Right ventricle myocardium superior (tissue), 1 donor: ENCODE data around the gene PPP4R3B. TPM values are rescaled to one million over a fixed set of nuclear protein-coding genes. Genes with fewer than 3 reads are reported as not detected.
A peak's percentile ranks its signal among the peaks of the same experiment; 100 is the strongest.

Experiments used
- ATAC-seq: fragments of 200-7000 bp; cut with Tn5 transposase; one replicate; pipeline ENCODE4 v1.9.1; 2020; ENCODE audit warnings: mild to moderate bottlenecking; ENCODE audit not compliant: poor library complexity
- DNase-seq: peaks from one replicate; pipeline ENCODE4 v3.0.0-alpha.2; 2020
- intact Hi-C: fragments of 100-400 bp; cut with DNase I; formaldehyde crosslinking; loops from one replicate; pipeline ENCODE4 v1.11.2; 2022
- long read RNA-seq: library from polyadenylated mRNA; unstranded; transcript quantifications from one replicate; pipeline ENCODE4 v2.0.0, GENCODE V29; 2021
- total RNA-seq: library from RNA; stranded (reverse); fragmentation: NEBNext Ultra II Directional; extraction: Animal tissue kit (Norgen Biotek cat#: 25700); gene quantifications from one replicate; pipeline ENCODE4 v1.2.1, GENCODE V29; 2021
- donor health status: DM: no; HTN: yes; CAD: no; lungs with severe emphysema.

The PPP4R3B gene
- total RNA-seq: 24.7 TPM
- long read RNA-seq, full-length matches to known transcripts: 10 of 26 reads
- long read RNA-seq, partial matches to known transcripts: 9 of 26 reads
- long read RNA-seq, other reads (novel, unspliced or antisense): 7 of 26 reads

- intact Hi-C loops: no loop called here
- peak; percentile 96 for ATAC-seq
- peak; percentile 99 for DNase-seq
Observed at GRCh38 chr2:55617175-55618024, at the start of gene PPP4R3B. PPP4R3B (minus strand) TSS chr2:55617622; CDS start chr2:55617285, 337 bp downstream.

GRCh38 chr2:55653255-55653654 is 35.8 kb upstream of the PPP4R3B start:
- DNase-seq (no peak), ATAC-seq (no peak)
- intact Hi-C loops: no loop called here

- intact Hi-C loops: no loop called here
- no peak for DNase-seq
Observed at GRCh38 chr2:55649211-55649610, 31.8 kb upstream of the PPP4R3B start.

GRCh38 chr2:55636831-55637230 is 19.4 kb upstream of the PPP4R3B start:
- DNase-seq (no peak), ATAC-seq (no peak)
- intact Hi-C loops: no loop called here

More at GRCh38 chr2:55649211-55649610, 31.8 kb upstream of the PPP4R3B start:
- ATAC-seq: no peak

- ATAC-seq: no peak
- no peak for DNase-seq
- intact Hi-C loops: no loop called here
Observed at GRCh38 chr2:55628931-55629330, 11.5 kb upstream of the PPP4R3B start.

- ATAC-seq (no peak), DNase-seq (no peak)
- intact Hi-C loops: no loop called here
Observed at GRCh38 chr2:55627915-55628314, 10.5 kb upstream of the PPP4R3B start.

GRCh38 chr2:55621802-55622201 is 4.4 kb upstream of the PPP4R3B start:
- intact Hi-C loops: no loop called here
- no peak for ATAC-seq
- no peak for DNase-seq

- intact Hi-C loops: no loop called here
- ATAC-seq: no peak
- DNase-seq: no peak
Observed at GRCh38 chr2:55620123-55620779, 2.8 kb upstream of the PPP4R3B start.

GRCh38 chr2:55618275-55619055 is 1.0 kb upstream of the PPP4R3B start:
- ATAC-seq: peak; percentile 56
- intact Hi-C loops: no loop called here
- peak; percentile 62 for DNase-seq

- intact Hi-C loops: no loop called here
- DNase-seq (no peak), ATAC-seq (no peak)
Observed at GRCh38 chr2:55618025-55618274, 528 bp upstream of the PPP4R3B start.

- ATAC-seq: peak; percentile 3
Observed at GRCh38 chr2:55616551-55617174, 759 bp downstream of the PPP4R3B start.

GRCh38 chr2:55611997-55612396 is 5.4 kb downstream of the PPP4R3B start:
- DNase-seq: no peak
- no peak for ATAC-seq
- intact Hi-C loops: no loop called here

More at GRCh38 chr2:55616551-55617174, 759 bp downstream of the PPP4R3B start:
- intact Hi-C loops: no loop called here
- no peak for DNase-seq

GRCh38 chr2:55610954-55611743 is 6.3 kb downstream of the PPP4R3B start:
- no peak for DNase-seq
- intact Hi-C loops: no loop called here
- no peak for ATAC-seq

- DNase-seq (no peak), ATAC-seq (no peak)
- intact Hi-C loops: no loop called here
Observed at GRCh38 chr2:55609938-55610578, 7.4 kb downstream of the PPP4R3B start.

- ATAC-seq (no peak), DNase-seq (no peak)
- intact Hi-C loops: no loop called here
Observed at GRCh38 chr2:55609193-55609794, 8.1 kb downstream of the PPP4R3B start.

- intact Hi-C loops: no loop called here
- DNase-seq (no peak), ATAC-seq (no peak)
Observed at GRCh38 chr2:55607717-55608116, 9.7 kb downstream of the PPP4R3B start.

- no peak for ATAC-seq
- DNase-seq: no peak
- intact Hi-C loops: no loop called here
Observed at GRCh38 chr2:55604027-55604565, 13.3 kb downstream of the PPP4R3B start.
